Stimulated activated naive CD4-positive, alpha-beta T cell (primary cell): ENCODE data around the gene CTNNA3.

Experiments
- DNase-seq, 6 experiments: peaks; one replicate each; lab custom pipeline; 2025; lab: John Stamatoyannopoulos, UW

The CTNNA3 gene

GRCh38 chr10:66292456-66292855 is 1403.5 kb downstream of the CTNNA3 start:
- no peak for DNase-seq

- no peak for DNase-seq
These were observed 1404.9 kb downstream of the CTNNA3 start for GRCh38 chr10:66291133-66291532.

GRCh38 chr10:66284621-66285020 is 1411.4 kb downstream of the CTNNA3 start:
- DNase-seq = no peak

- no peak for DNase-seq
These were observed 1412.0 kb downstream of the CTNNA3 start for GRCh38 chr10:66283874-66284464.

GRCh38 chr10:66283064-66283463 is 1412.9 kb downstream of the CTNNA3 start:
- DNase-seq = no peak

- DNase-seq = no peak
These were observed 1414.7 kb downstream of the CTNNA3 start for GRCh38 chr10:66281327-66281726.

- no peak for DNase-seq
These were observed 1418.5 kb downstream of the CTNNA3 start for GRCh38 chr10:66277481-66277880.

GRCh38 chr10:66273966-66274519 is 1422.0 kb downstream of the CTNNA3 start:
- no peak for DNase-seq

- DNase-seq = no peak
These were observed 1430.6 kb downstream of the CTNNA3 start for GRCh38 chr10:66265398-66265797.

- DNase-seq = no peak
These were observed 1436.2 kb downstream of the CTNNA3 start for GRCh38 chr10:66259836-66260235.

GRCh38 chr10:66258693-66259092 is 1437.3 kb downstream of the CTNNA3 start:
- DNase-seq = no peak

- no peak for DNase-seq
These were observed 1438.2 kb downstream of the CTNNA3 start for GRCh38 chr10:66257801-66258200.

- no peak for DNase-seq
These were observed 1443.0 kb downstream of the CTNNA3 start for GRCh38 chr10:66252986-66253385.

GRCh38 chr10:66246177-66246576 is 1449.8 kb downstream of the CTNNA3 start:
- DNase-seq = no peak

- no peak for DNase-seq
These were observed 1451.0 kb downstream of the CTNNA3 start for GRCh38 chr10:66244953-66245352.

GRCh38 chr10:66242885-66243284 is 1453.1 kb downstream of the CTNNA3 start:
- no peak for DNase-seq

GRCh38 chr10:66239062-66239461 is 1456.9 kb downstream of the CTNNA3 start:
- DNase-seq = no peak

GRCh38 chr10:66238343-66238742 is 1457.7 kb downstream of the CTNNA3 start:
- DNase-seq = no peak

- no peak for DNase-seq
These were observed 1461.1 kb downstream of the CTNNA3 start for GRCh38 chr10:66234872-66235271.

- DNase-seq = no peak
These were observed 1467.1 kb downstream of the CTNNA3 start for GRCh38 chr10:66228887-66229286.

- no peak for DNase-seq
These were observed 1472.3 kb downstream of the CTNNA3 start for GRCh38 chr10:66223656-66224055.

GRCh38 chr10:66222462-66223046 is 1473.4 kb downstream of the CTNNA3 start:
- DNase-seq = no peak

GRCh38 chr10:66218981-66219587 is 1476.9 kb downstream of the CTNNA3 start:
- DNase-seq = no peak
